ENCODE data around the gene QSER1. TPM values are rescaled to one million over a fixed set of nuclear protein-coding genes. Genes with fewer than 3 reads are reported as not detected.

QSER1 gene
- total and polyA plus RNA-seq, 10 of the 15 experiments (the other 5 are each of a cell fraction or from before 2014, with no cell fraction given) = 2.1 to 15.0 (median 9.4) TPM

DNA sequence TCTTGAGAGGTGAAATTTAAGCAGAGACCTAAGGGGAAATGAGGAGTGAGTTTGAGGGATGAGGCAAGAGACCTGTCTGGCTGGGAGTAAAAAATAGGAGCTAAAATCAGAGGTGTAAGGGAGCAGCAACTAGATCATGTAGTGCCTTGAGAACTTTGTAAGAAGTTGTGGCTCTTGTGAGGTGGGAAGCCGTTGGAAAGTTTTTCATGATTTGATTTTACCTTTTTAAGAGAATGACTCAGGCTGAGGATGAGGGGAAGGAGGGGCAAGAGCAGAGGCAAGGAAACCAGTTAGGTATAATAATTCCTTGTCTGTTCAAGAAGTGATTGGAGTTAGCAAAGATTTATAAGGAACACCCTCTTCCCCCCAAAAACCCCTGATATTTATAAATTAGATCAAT, 25.8 kb downstream of the QSER1 start:
- ChIA-PET SMC1A (ENCODE audit: uncharacterized antibody, unreplicated experiment) (no interaction called here), POLR2A (interaction anchor here (0.6 to 0.8 kb wide), 2 partner anchors 14 to 161 kb away, joined by 3 to 4 read pairs; no protein-coding TSS in a partner anchor), RAD21 (ENCODE audit: unreplicated experiment) (interaction anchor here (1.7 kb wide), 1 partner anchor 120 kb away, joined by 3 read pairs; no protein-coding TSS in a partner anchor), CTCF (interaction anchor here (1.2 to 1.8 kb wide), 3 partner anchors 11 to 24 kb away, joined by 4 to 5 read pairs (median 5); no protein-coding TSS in a partner anchor)
- H3K79me2 ChIP-seq (ENCODE audit: control insufficient read depth, insufficient read depth, low read length) = peaks cover 30% of the 10 kb centered on the region
- no peak for TF ChIP-seq ESRRA (IDR thresholded peaks at IDR 0.05; ENCODE audit: low read length)
- TF ChIP-seq IKZF2 (IDR thresholded peaks at IDR 0.05) = no peak
- no peak for TF ChIP-seq TBL1XR1 (IDR thresholded peaks at IDR 0.05; ENCODE audit: low read depth, low read length)
- no peak for TF ChIP-seq ATF2 (IDR thresholded peaks at IDR 0.05; ENCODE audit: low read length)
- TF ChIP-seq ASH2L (IDR thresholded peaks at IDR 0.05; ENCODE audit: borderline replicate concordance, low read depth) = no peak
- TF ChIP-seq CREM (IDR thresholded peaks at IDR 0.05; ENCODE audit: low read depth) = no peak
- TF ChIP-seq NFYB (IDR thresholded peaks at IDR 0.05; ENCODE audit: insufficient read depth, low read depth, low read length) = no peak
- TF ChIP-seq IKZF1 (conservative IDR thresholded peaks at IDR 0.05) = no peak
- no peak for TF ChIP-seq WRNIP1 (IDR thresholded peaks at IDR 0.05; ENCODE audit: borderline replicate concordance, low read depth, low read length)
- TF ChIP-seq TCF7 (IDR thresholded peaks at IDR 0.05; ENCODE audit: borderline replicate concordance) = no peak
- no peak for TF ChIP-seq NBN (IDR thresholded peaks at IDR 0.05)
- TF ChIP-seq MEF2A (IDR thresholded peaks at IDR 0.05; ENCODE audit: insufficient read depth, low read depth, low read length) = no peak
- H3K4me2 ChIP-seq (ENCODE audit: control insufficient read depth, insufficient read depth) = no peak overlapping the region
- ATAC-seq (no peak), FAIRE-seq (no peak), DNase-seq (ENCODE audit: low read depth, low spot score) (no peak)
- H3K27ac ChIP-seq (ENCODE audit: control insufficient read depth, insufficient read depth) = no peak overlapping the region
- 100% methylated on average over 1 of the region's 1 CpG for WGBS (ENCODE audit: insufficient coverage, insufficient replicate concordance, low lambda C conversion rate, missing lambda C conversion rate)
- H2AFZ ChIP-seq (ENCODE audit: control insufficient read depth, low read depth, low read length) = no peak overlapping the region
- intact Hi-C loops (cut with micrococcal nuclease; ENCODE audit: unreplicated experiment) = loop anchor here (2.0 kb wide), 1 partner anchor 22 kb away; no protein-coding TSS in a partner anchor
- H3K4me1 ChIP-seq (ENCODE audit: control insufficient read depth, insufficient read depth, low read length) = no peaks in the 10 kb centered on the region
- no peak overlapping the region for H3K4me3 ChIP-seq
- no peaks in the 10 kb centered on the region for H3K9me3 ChIP-seq (replicated peaks; ENCODE audit: control insufficient read depth, insufficient read depth, low read length)
- H3K27me3 ChIP-seq (replicated peaks in 1 of 2; ENCODE audit: control insufficient read depth in 2 of 2, insufficient read depth in 2 of 2, low read length in 1 of 2) = no peaks in the 10 kb centered on the region
- H4K20me1 ChIP-seq (ENCODE audit: control insufficient read depth, insufficient read depth) = no peaks in the 10 kb centered on the region
- in situ Hi-C loops (cut with MboI) = no loop called here
- H3K9ac ChIP-seq (ENCODE audit: control insufficient read depth, insufficient read depth, low read length) = no peak overlapping the region
- H3K36me3 ChIP-seq (ENCODE audit: control insufficient read depth in 2 of 2, insufficient read depth in 2 of 2, low read length in 1 of 2) = no peaks in the 10 kb centered on the region
- BruUV-seq (replicated peaks) = no TSS peak

All from GM12878 (cell line).